ENCODE results near the gene PACS2.
"Not testable (repeated sequence)": the region's sequence is repeated elsewhere in the genome, so short reads cannot be mapped to it uniquely, and the experiment has no call there.

PACS2 gene

DNA sequence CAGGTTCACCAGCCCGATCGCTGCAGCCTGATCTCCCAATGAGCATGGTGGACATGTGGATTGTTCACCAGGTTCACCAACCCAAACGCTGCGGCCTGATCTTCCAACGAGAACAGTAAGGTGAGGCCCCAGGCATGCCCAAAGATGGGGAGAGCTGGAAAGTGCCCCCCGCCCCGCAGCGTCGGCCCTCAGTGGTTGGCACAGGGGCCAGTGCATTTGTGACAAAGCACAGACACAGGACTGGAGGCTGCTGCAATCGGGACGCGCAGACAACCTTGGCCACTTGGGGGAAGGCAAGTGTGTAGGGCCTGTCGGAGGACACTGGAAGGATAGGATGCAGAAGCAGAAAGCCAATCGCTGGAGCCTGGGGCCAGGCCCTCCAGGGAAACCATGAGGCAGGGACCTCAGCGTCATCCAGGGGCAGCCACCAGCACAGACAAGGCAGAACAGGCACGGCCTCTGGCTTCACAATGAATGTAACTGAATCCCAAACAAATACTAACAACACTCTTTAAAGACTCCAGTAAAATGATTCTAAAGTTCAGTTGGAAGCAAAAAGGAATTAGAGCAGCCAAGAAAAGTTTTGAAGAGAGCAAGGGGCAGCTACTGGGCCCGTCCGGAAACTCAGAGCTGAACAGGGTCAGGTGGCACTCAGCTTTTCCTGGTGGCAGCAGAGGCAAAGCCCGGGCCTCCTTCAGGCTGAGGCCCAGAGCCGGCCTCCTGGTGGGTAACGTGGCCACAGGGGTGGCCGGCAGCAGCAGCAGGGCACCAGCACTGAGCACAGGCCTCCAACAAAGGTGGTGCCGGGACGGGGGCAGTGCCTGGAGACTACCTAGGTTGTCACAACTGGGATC is 27.1 kb upstream of the PACS2 start:
- no peak overlapping the region for H3K4me3 ChIP-seq (ENCODE audit: low read depth, low read length)

DNA sequence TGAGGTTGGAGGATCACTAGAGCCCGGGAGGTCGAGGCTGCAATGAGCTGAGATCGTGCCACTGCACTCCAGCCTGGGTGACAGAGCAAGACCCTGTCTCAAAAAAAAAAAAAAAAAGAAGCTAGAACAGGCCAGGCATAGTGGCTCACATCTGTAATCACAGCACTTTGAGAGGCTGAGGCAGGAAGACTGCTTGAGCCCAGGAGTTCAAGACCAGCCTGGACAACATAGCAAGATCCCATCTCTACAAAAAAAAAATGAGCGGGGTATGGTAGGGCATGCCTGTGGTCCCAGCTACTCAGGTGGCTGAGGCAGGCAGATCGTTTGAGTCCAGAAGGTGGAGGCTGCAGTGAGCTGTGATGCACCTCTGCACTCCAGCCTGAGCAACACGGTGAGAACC is 25.6 kb upstream of the PACS2 start:
- H3K4me3 ChIP-seq (ENCODE audit: low read depth, low read length) = not testable (repeated sequence)

DNA sequence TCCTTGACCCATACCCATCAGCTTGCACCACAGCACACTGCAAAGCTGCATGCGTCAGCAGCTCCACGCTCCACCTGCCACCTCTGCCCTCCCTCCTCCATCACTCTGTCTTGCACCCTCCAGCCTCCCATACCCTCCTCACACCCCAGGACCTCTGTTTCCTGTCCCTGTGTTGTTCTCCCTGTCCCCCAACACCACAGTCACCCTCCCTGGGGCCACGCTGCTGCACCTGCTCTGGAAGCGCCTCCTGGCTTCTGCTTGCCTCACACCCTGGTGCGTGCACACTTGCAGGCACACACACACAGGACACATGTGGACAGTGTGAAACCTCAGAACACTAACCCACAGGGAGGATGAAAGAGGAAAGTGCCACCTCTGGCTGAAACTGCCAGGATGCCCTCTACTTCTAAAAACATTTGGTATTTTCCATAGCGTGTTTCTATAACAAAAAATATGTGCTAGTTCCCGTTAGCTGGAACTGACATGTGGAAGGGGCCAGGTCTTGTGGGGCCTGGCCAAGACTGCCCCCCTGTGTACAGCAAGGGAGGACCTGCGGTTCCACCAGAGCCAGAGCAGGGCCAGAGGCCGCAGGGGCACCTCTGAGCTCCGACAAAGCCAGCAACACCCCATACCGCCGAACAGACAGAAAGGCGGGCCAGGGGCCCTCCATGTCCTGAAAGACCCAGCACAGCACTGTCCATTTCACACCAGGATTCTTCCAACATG is 23.8 kb upstream of the PACS2 start:
- no peak overlapping the region for H3K4me3 ChIP-seq (ENCODE audit: low read depth, low read length)

DNA sequence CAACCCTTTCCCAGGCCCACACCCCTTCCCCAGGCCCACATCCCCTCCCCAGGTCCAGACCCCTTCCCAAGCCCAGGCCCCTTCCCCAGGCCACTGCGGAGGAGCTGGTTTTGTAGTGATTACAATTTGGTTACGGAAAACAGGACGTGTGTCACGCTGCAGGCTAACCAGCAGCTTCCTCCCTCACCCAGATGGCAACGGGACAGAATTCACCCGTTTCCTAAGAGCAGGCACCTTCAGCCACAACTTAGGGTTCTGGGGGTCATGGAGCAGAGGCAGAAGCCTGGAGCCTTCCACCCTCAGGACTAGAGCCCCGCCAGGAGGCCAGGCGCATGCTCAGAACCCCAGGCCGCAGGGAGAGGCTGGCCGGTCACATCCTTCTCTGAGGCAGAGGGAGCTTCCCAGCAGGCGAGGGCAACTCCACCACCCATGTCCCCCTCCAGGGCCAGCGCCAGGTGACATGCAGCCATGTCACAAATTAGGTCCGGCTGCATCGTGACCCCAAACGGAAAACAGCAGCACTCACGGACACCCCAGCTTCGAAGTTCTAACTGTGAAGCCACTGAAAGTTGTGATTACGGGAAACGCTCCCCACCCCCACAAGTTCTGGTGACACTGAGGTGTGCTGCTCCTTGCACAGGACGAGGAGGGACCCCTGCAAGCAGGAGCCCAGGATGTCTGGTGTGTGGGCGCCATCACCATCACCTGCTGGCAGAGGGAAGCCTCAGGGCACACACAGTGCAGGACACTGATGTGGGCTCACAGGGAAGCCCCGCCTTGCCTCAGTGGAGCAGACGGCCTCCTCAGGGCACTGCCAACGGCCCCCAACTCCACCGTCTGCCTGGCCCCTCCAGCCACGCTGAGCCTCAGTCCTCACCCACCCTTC is 21.5 kb upstream of the PACS2 start:
- H3K4me3 ChIP-seq (ENCODE audit: low read depth, low read length) = no peak overlapping the region

- H3K4me3 ChIP-seq (ENCODE audit: low read depth, low read length) = no peak overlapping the region
Observed at GRCh38 chr14:105294142-105294597, 20.4 kb upstream of the PACS2 start.

- H3K4me3 ChIP-seq (ENCODE audit: low read depth, low read length) = not testable (repeated sequence)
Observed at GRCh38 chr14:105297311-105297710, 17.2 kb upstream of the PACS2 start.

DNA sequence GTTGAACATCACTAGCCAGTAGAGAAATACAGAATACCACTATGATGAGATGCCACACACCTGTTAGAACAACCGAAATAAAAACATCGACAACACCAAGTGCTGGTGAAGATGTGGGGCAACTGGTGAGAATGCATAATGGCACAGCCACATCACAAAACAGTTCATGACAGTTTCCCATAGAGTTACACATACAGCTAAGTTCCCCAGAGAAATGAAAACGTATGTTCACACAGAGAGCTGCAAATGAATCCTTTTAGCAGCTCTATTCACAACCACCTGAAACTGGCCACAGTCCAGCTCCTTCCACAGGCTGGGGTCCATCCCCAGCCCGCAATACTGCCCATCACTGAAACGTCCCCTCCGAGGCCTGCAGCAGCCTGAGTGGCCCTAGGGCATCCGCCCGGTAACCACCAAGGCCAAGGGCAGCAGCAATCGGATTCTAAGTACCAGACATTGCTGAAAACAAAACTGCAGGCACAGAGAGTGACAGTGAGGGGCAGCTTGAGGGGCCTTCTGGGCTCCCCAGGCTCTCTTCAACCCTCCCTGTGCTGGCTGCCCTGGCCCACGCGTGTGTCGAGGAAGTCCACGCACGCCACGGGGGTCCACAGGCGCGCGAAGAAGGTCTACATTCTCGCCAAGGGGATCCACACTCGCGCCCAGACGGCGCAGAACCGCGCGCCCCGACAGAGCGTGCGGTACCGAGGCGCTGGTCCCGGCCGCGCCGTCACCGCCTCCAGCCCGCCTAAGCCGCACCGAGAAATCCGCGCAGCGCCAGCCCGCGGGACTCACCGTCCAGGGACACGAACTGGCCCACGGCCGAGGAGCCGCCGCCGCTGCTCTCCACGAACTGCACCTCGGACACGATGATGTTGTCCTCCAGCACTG is 14.7 kb upstream of the PACS2 start:
- H3K4me3 ChIP-seq (ENCODE audit: low read depth, low read length) = peak overlapping the region; percentile 88

DNA sequence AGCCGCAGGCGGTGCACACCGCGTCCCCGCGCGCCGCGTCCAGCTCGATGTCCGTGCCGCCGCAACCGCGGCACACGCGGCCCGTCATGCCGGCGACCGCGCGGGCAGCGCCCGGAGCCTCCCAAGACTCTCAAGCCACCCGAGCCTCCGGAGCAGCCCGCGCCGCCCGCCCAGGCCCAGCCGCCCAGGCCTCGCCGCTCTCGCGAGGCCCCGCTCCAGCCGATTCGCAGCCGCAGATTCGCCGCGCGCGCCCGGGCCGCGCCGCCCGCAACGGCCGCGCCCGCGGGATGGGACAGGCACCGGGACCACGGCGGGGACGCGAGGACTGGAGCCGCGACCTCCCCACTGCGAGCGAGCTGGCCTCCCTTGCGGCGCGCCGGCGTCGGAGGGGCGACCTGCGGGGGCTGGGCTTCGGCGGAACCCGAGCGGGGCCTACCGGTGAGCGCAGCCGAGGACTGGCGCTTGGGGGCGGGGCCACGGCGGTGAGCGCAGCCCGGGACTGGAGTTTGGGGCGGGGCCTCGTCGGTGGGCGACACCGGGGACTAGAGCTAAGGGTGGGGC is 13.9 kb upstream of the PACS2 start, which contains the start of gene BRF1:
BRF1 (minus strand) TSS at position 460 of the 561 bp plus-strand sequence; CDS start at position 88, 372 bp downstream.
- peak within 1 kb of the TSS; percentile 88 for H3K4me3 ChIP-seq (ENCODE audit: low read depth, low read length)

- peak overlapping the region; percentile 88 for H3K4me3 ChIP-seq (ENCODE audit: low read depth, low read length)
Observed at GRCh38 chr14:105301103-105301914, 13.2 kb upstream of the PACS2 start.

GRCh38 chr14:105301915-105302249 is 12.7 kb upstream of the PACS2 start:
- H3K4me3 ChIP-seq (ENCODE audit: low read depth, low read length) = peak overlapping the region; percentile 41

DNA sequence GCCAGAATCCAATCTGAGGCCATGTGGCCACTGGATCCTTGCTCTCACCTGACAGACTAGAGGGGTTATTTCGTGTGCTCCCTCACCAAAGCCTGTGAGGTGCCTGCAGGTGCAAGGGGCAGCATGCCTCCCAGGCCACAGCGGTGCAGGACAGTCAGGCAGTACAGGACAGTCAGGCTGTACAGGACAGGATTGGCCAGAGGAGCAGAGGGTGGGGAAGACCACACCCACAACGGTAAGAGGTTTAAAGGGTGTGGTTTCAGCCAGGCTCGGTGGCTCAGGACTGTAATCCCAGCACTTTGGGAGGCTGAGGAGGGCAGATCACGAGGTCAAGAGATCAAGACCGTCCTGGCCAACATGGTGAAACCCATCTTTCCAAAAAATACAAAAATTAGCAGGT is 10.6 kb upstream of the PACS2 start:
- no peak overlapping the region for H3K4me3 ChIP-seq (ENCODE audit: low read depth, low read length)

GRCh38 chr14:105304565-105304964 is 10.0 kb upstream of the PACS2 start:
- H3K4me3 ChIP-seq (ENCODE audit: low read depth, low read length) = no peak overlapping the region

DNA sequence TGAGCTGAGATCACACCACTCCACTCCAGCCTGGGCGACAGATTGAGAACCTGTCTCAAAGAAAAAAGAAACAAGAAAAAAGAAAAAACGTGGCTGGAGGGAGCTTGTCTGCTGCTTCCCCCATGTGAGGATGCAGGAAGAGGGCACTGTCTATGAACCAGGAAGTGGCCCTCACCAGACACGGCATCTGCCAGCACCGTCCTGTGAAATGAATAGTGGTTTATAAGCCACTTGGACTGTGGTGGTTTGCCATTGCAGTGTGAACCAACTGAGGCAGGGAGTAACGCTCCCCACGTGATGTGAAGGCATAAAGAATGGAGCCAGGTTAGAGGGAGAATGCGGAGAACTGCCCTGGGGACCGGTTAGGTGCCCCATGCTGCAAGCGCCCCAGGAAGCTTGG is 9.2 kb upstream of the PACS2 start:
- no peak overlapping the region for H3K4me3 ChIP-seq (ENCODE audit: low read depth, low read length)

GRCh38 chr14:105305791-105306190 is 8.8 kb upstream of the PACS2 start:
- H3K4me3 ChIP-seq (ENCODE audit: low read depth, low read length) = no peak overlapping the region

GRCh38 chr14:105307052-105307727 is 7.4 kb upstream of the PACS2 start:
- no peak overlapping the region for H3K4me3 ChIP-seq (ENCODE audit: low read depth, low read length)

GRCh38 chr14:105309371-105309770 is 5.2 kb upstream of the PACS2 start:
- no peak overlapping the region for H3K4me3 ChIP-seq (ENCODE audit: low read depth, low read length)

GRCh38 chr14:105311838-105312237 is 2.7 kb upstream of the PACS2 start:
- no peak overlapping the region for H3K4me3 ChIP-seq (ENCODE audit: low read depth, low read length)

DNA sequence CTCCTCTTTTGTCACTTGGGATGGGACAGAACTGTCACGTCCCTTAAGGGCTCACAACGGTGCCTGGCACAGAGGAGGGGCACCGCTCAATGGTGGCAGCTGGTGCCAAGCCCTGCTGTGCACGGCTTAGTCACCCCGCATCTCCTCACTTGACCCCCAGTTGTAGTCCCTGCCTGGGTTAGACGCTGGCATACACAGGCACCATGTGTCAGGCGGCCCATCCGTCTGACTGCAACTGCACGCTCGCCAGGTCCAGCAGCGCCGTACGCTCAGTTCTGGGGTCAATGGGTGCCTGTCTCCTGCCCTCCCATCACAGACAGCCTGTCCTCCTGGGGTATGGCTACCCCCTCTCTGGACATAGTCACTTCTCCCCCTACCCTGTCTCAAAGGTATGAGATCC is 1.6 kb upstream of the PACS2 start:
- no peak overlapping the region for H3K4me3 ChIP-seq (ENCODE audit: low read depth, low read length)
